Endothelial cell of umbilical vein (primary cell): ENCODE measurements around the gene YDJC.
"Not testable (repeated sequence)": the region's sequence is repeated elsewhere in the genome, so short reads cannot be mapped to it uniquely, and the experiment has no call there.

ENCODE experiments used
- CTCF ChIP-seq, 2 donors: IDR thresholded peaks; 1 replicate in 1 of 2; 2 replicates in 1 of 2; pipeline ENCODE4 v1.5.1; 2011; ENCODE audit warnings: low read length in 2 of 2, mild to moderate bottlenecking in 2 of 2, moderate library complexity in 2 of 2, control low read depth in 1 of 2, inconsistent platforms in 1 of 2, low read depth in 1 of 2; ENCODE audit not compliant: insufficient read depth in 1 of 2; ENCODE audit errors: extremely low read depth in 1 of 2
- EZH2 ChIP-seq: IDR thresholded peaks from 2 replicates; pipeline ENCODE4 v1.6.1; 2012; ENCODE audit warnings: borderline replicate concordance, low read depth, mild to moderate bottlenecking, moderate library complexity, low read length, inconsistent platforms; ENCODE audit not compliant: severe bottlenecking
- GATA2 ChIP-seq: IDR thresholded peaks from 2 replicates; pipeline ENCODE4 v1.7.0; 2011; ENCODE audit warnings: low read depth, mild to moderate bottlenecking, moderate library complexity, mixed read lengths, low read length; ENCODE audit not compliant: insufficient read length, insufficient read depth
- JUN ChIP-seq: IDR thresholded peaks from 2 replicates; pipeline ENCODE4 v1.6.1; 2011; ENCODE audit warnings: borderline replicate concordance, low read depth; ENCODE audit not compliant: insufficient read length, insufficient read depth
- MAX ChIP-seq: IDR thresholded peaks from 2 replicates; pipeline ENCODE4 v1.6.1; 2011; ENCODE audit not compliant: insufficient read depth, insufficient read length
- POLR2A ChIP-seq: IDR thresholded peaks from 2 replicates; pipeline ENCODE4 v1.6.1; 2012; ENCODE audit warnings: low read depth, mild to moderate bottlenecking, control low read depth, low read length
- POLR2AphosphoS5 ChIP-seq: IDR thresholded peaks from 2 replicates; pipeline ENCODE4 v1.6.1; 2012; ENCODE audit warnings: low read depth, mild to moderate bottlenecking, control low read depth, low read length, moderate library complexity; ENCODE audit not compliant: insufficient read depth

- TF ChIP-seq CTCF (IDR thresholded peaks at IDR 0.05; ENCODE audit: extremely low read depth in 1 of 2, insufficient read depth in 1 of 2, low read depth in 1 of 2, low read length in 2 of 2); POLR2AphosphoS5; POLR2A; EZH2; JUN; MAX; GATA2: not testable (repeated sequence)
Observed at GRCh38 chr22:21581009-21581713, 48.7 kb downstream of the YDJC start.
